H1 (cell line): ENCODE measurements around the gene FAM193B. TPM values are rescaled to one million over a fixed set of nuclear protein-coding genes. Genes with fewer than 3 reads are reported as not detected.

ENCODE experiments used
- BACH1 ChIP-seq: IDR thresholded peaks from 2 replicates; pipeline ENCODE4 v1.6.1; 2012; ENCODE audit warnings: low read length, improper control_type of control experiment
- CEBPB ChIP-seq: IDR thresholded peaks from 2 replicates; pipeline ENCODE4 v1.6.1; 2012; ENCODE audit warnings: low read depth, low read length
- CHD1 ChIP-seq: IDR thresholded peaks from 2 replicates; pipeline ENCODE4 v1.6.1; 2012; ENCODE audit warnings: low read depth, low read length, improper control_type of control experiment
- CHD7 ChIP-seq: fragments of 300-600 bp; sonication (generic); IDR thresholded peaks from 2 replicates; pipeline ENCODE4 v1.7.1; 2012; ENCODE audit warnings: low read length, moderate library complexity, mild to moderate bottlenecking, inconsistent platforms; ENCODE audit not compliant: insufficient replicate concordance
- NRF1 ChIP-seq: IDR thresholded peaks from 2 replicates; pipeline ENCODE4 v1.6.1; 2011; ENCODE audit warnings: mild to moderate bottlenecking, low read depth, low read length, improper control_type of control experiment
- POLR2AphosphoS5 ChIP-seq: IDR thresholded peaks from 2 replicates; pipeline ENCODE4 v1.6.1; 2011; ENCODE audit warnings: low read depth, low read length
- RAD21 ChIP-seq, 2 experiments: IDR thresholded peaks in 1 of 2; conservative IDR thresholded peaks in 1 of 2; 2 replicates each; pipeline ENCODE4 v1.6.1; 2011; ENCODE audit warnings: low read depth in 2 of 2, low read length in 2 of 2, improper control_type of control experiment in 1 of 2, inconsistent platforms in 1 of 2, mild to moderate bottlenecking in 1 of 2, moderate library complexity in 1 of 2
- TAF1 ChIP-seq: IDR thresholded peaks from 2 replicates; pipeline ENCODE4 v1.6.1; 2011; ENCODE audit warnings: mild to moderate bottlenecking, low read depth, low read length
- TBP ChIP-seq: IDR thresholded peaks from 2 replicates; pipeline ENCODE4 v1.6.1; 2011; ENCODE audit warnings: low read depth, low read length, improper control_type of control experiment
- TEAD4 ChIP-seq: IDR thresholded peaks from 2 replicates; pipeline ENCODE4 v1.6.1; 2012; ENCODE audit warnings: low read depth, low read length, inconsistent platforms, mixed read lengths
- polyA plus RNA-seq, 7 experiments: library from polyadenylated mRNA; depleted of rRNA in 3 of 7; stranded (reverse) in 5 of 7; unstranded in 2 of 7; fragments of >200 nt in 5 of 7; fragments of 200-250 nt in 2 of 7; gene quantifications; 1 replicate in 5 of 7; 2 replicates in 1 of 7; 4 replicates in 1 of 7; pipeline versions ENCODE4 v1.2.1 to v1.2.3, GENCODE V29; 2011 to 2013; ENCODE audit warnings: missing spikeins in 2 of 7, mixed read lengths in 2 of 7
- total RNA-seq: library from RNA; stranded (reverse); fragmentation: NEBNext Ultra II Directional; extraction: Animal tissue kit (Norgen Biotek cat#: 25700); gene quantifications from 2 replicates; pipeline ENCODE4 v1.2.1, GENCODE V29; 2021

FAM193B gene
- total and polyA plus RNA-seq, 2 of the 8 experiments (the other 6 are each of a cell fraction or from before 2014, with no cell fraction given) = 49.9 to 69.8 TPM

DNA sequence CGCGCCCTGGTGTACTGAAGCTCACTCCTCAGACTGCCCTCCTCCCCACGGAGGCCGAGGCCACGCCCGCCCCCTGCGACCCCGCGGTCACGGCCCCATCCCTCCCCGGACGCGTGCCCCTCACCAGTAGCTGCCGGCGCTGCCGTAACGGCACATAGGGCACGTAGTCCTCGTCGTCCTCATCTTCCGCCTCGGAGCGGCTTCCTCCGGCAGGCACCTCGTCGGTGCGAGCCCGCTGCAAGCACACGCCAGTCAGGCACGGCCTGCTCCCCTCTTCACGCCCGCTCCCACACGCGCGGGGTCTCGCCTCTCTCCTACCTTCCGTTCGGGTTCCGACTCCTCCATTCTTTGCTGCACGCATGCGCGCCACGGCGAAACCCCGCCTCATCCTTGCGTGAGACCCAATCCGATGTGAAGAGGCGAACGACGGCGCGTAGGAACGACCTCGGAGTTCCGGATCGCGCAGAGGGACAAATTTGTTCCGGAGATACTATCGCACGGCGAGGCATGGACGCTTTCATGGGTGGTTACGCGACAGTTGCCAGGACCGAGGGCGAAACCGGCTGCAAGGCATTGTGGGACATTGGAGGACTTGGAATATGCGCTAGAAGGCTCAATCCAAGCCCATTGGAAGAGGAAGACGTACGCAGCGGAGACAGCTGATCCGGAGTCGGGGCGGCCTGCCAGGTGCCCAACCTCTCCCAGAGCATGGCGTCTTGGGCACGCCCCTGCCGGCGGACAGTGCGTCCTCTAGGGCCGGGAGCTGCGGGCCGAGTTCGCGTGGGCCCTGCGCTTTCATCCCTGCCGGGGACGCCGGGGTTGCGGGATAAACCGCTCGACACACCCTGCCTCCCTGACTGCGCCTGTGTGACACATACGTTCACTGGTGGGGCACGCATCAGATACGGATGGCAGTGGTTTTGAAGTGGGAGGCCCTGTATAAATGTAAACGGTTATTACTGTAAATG, 37.5 kb downstream of the FAM193B start, which contains the start of gene DDX41 (continued):
- TF ChIP-seq CHD7 = no peak
- TF ChIP-seq TEAD4 = 0 out of 2 replicates have a peak, but pooled peaks have one; percentile 6
- TF ChIP-seq CEBPB = peak; percentile 24; the same call in 1 of the 2 replicates
- TF ChIP-seq NRF1 = peak; percentile 76
- peak; percentile 84 for TF ChIP-seq TAF1
- TF ChIP-seq RAD21 (IDR thresholded peaks at IDR 0.05 in 1 of 2, conservative IDR thresholded peaks at IDR 0.05 in 1 of 2; ENCODE audit: low read depth in 2 of 2, low read length in 2 of 2) = no peak
- no peak for TF ChIP-seq CHD1
- peak; percentile 84; the same call in 1 of the 2 replicates for TF ChIP-seq TBP
- TF ChIP-seq POLR2AphosphoS5 = peak; percentile 62
- no peak; the same call in none of the 2 replicates for TF ChIP-seq BACH1
